PFSK-1 (cell line): ENCODE data around the gene CNIH3.

ENCODE experiments used
- FOXP2 ChIP-seq: optimal IDR thresholded peaks from 2 replicates; pipeline ENCODE3; 2011; ENCODE audit warnings: borderline replicate concordance, control low read depth, inconsistent platforms; ENCODE audit not compliant: insufficient read depth; ENCODE audit errors: extremely low read length, extremely low read depth
- POLR2AphosphoS5 ChIP-seq: IDR thresholded peaks from 2 replicates; pipeline ENCODE4 v1.6.1; 2012; ENCODE audit warnings: low read depth, mild to moderate bottlenecking, control low read depth, low read length, moderate library complexity
- SIN3A ChIP-seq: IDR thresholded peaks from 2 replicates; pipeline ENCODE4 v1.6.1; 2012; ENCODE audit warnings: mild to moderate bottlenecking, low read length, moderate library complexity, borderline replicate concordance; ENCODE audit not compliant: insufficient read depth
- TAF1 ChIP-seq: IDR thresholded peaks from 2 replicates; pipeline ENCODE4 v1.6.1; 2012; ENCODE audit warnings: low read length, control low read depth, borderline replicate concordance; ENCODE audit not compliant: insufficient read depth
- TF ChIP-seq, protein P1 (sequence below), 2 experiments: IDR thresholded peaks; 2 replicates each; pipeline versions ENCODE4 v1.6.1 to v1.8.0; 2011 to 2012; ENCODE audit warnings: low read depth in 2 of 2, low read length in 2 of 2, control low read depth in 1 of 2, inconsistent platforms in 1 of 2, mild to moderate bottlenecking in 1 of 2, moderate library complexity in 1 of 2; ENCODE audit not compliant: insufficient read depth in 1 of 2

GRCh38 chr1:224714553-224714952 is 98.4 kb downstream of the CNIH3 start:
- TF ChIP-seq POLR2AphosphoS5 (no peak), TAF1 (no peak), SIN3A (no peak), FOXP2 (no peak)
- TF ChIP-seq, protein P1, sequence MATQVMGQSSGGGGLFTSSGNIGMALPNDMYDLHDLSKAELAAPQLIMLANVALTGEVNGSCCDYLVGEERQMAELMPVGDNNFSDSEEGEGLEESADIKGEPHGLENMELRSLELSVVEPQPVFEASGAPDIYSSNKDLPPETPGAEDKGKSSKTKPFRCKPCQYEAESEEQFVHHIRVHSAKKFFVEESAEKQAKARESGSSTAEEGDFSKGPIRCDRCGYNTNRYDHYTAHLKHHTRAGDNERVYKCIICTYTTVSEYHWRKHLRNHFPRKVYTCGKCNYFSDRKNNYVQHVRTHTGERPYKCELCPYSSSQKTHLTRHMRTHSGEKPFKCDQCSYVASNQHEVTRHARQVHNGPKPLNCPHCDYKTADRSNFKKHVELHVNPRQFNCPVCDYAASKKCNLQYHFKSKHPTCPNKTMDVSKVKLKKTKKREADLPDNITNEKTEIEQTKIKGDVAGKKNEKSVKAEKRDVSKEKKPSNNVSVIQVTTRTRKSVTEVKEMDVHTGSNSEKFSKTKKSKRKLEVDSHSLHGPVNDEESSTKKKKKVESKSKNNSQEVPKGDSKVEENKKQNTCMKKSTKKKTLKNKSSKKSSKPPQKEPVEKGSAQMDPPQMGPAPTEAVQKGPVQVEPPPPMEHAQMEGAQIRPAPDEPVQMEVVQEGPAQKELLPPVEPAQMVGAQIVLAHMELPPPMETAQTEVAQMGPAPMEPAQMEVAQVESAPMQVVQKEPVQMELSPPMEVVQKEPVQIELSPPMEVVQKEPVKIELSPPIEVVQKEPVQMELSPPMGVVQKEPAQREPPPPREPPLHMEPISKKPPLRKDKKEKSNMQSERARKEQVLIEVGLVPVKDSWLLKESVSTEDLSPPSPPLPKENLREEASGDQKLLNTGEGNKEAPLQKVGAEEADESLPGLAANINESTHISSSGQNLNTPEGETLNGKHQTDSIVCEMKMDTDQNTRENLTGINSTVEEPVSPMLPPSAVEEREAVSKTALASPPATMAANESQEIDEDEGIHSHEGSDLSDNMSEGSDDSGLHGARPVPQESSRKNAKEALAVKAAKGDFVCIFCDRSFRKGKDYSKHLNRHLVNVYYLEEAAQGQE (IDR thresholded peaks at IDR 0.05; ENCODE audit: insufficient read depth in 1 of 2, low read depth in 2 of 2, low read length in 2 of 2): no peak
